SH-SY5Y (cell line): Measurements from ENCODE around the gene KRTAP9-8.

Experiments
- GATA2 ChIP-seq: IDR thresholded peaks from 2 replicates; pipeline ENCODE4 v1.6.1; 2011; ENCODE audit warnings: mild to moderate bottlenecking, low read depth, low read length
- GATA3 ChIP-seq: IDR thresholded peaks from 2 replicates; pipeline ENCODE4 v1.6.1; 2011; ENCODE audit warnings: low read depth, mild to moderate bottlenecking, low read length, moderate library complexity

- TF ChIP-seq GATA2 (no peak), GATA3 (no peak)
These were observed 49.3 kb downstream of the KRTAP9-8 start for GRCh38 chr17:41287050-41287449.
